ENCODE results near the gene MRPS23. TPM values are rescaled to one million over a fixed set of nuclear protein-coding genes. Genes with fewer than 3 reads are reported as not detected.

The MRPS23 gene
- total and polyA plus RNA-seq, 2 experiments from 2014 or later: 53.2 to 74.5 TPM

DNA sequence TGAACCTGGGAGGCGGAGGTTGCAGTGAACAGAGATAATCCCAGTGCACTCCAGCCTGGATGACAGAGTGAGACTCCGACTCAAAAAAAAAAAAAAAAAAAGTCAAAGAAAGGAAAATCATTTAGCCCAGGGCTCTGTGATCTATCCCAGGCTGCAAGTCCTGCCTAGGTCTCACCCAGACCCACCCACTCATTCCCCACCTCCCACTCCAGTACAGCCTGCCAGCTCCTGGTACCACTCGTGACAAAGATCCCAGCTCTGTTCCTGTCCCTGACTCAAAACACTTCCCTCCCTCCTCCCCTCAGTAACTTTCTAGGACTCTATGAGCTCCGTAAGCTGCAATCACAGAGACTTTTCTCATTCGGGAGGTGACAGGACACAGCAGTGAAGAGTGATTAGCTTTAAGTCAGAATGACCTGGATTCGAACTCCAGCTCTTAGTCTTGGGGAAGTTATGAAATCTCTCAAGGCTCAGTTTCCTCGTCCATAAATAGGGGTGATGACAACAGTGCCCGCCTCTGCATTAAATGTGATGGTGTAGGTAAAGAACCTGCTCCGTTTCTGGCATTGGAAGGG is 28.0 kb upstream of the MRPS23 start:
- peaks cover 14% of the 10 kb centered on the region; the same call in 1 of the 2 replicates for H3K27me3 ChIP-seq (ENCODE audit: insufficient read depth)
- Mint-ChIP-seq H3K4me3 (no peak overlapping the region), H3K36me3 (ENCODE audit: low read depth) (peaks cover 9% of the 10 kb centered on the region), H3K27ac (no peak overlapping the region; the same call in 1 of the 2 replicates), H3K27me3 (ENCODE audit: insufficient read depth, low read depth, poor library complexity) (peaks cover 26% of the 10 kb centered on the region), H3K9me3 (peaks cover 8% of the 10 kb centered on the region; the same call in 2 of the 3 replicates), H3K4me1 (peaks cover 82% of the 10 kb centered on the region)
- no peak for DNase-seq (ENCODE audit: low spot score)
- H3K4me3 ChIP-seq: no peak overlapping the region
- no peak overlapping the region for H3K4me2 ChIP-seq
- H3K36me3 ChIP-seq (ENCODE audit: insufficient read depth): no peaks in the 10 kb centered on the region; the same call in 1 of the 2 replicates
- H3K79me2 ChIP-seq (replicated peaks; ENCODE audit: insufficient read depth): no peaks in the 10 kb centered on the region
- no peak overlapping the region for H2AFZ ChIP-seq
- TF ChIP-seq ZNF114 (CRISPR knock-in tag; IDR thresholded peaks at IDR 0.05): no peak
- TF ChIP-seq JUNB (IDR thresholded peaks at IDR 0.05; ENCODE audit: unreplicated experiment): no peak
- TF ChIP-seq, protein P1, sequence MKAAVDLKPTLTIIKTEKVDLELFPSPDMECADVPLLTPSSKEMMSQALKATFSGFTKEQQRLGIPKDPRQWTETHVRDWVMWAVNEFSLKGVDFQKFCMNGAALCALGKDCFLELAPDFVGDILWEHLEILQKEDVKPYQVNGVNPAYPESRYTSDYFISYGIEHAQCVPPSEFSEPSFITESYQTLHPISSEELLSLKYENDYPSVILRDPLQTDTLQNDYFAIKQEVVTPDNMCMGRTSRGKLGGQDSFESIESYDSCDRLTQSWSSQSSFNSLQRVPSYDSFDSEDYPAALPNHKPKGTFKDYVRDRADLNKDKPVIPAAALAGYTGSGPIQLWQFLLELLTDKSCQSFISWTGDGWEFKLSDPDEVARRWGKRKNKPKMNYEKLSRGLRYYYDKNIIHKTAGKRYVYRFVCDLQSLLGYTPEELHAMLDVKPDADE (IDR thresholded peaks at IDR 0.05): no peak
- no peak for TF ChIP-seq POLR2AphosphoS5 (IDR thresholded peaks at IDR 0.05; ENCODE audit: low read depth)
- TF ChIP-seq NANOG (IDR thresholded peaks at IDR 0.05; ENCODE audit: borderline replicate concordance): no peak
- TF ChIP-seq EZH2 (IDR thresholded peaks at IDR 0.05; ENCODE audit: low read depth, unreplicated experiment): no peak
- no peak for TF ChIP-seq ZNF331 (CRISPR knock-in tag; IDR thresholded peaks at IDR 0.05; ENCODE audit: low read depth)
- no peak for TF ChIP-seq EZH2phosphoT487 (IDR thresholded peaks at IDR 0.05; ENCODE audit: unreplicated experiment)
- TF ChIP-seq CREB1 (CRISPR knock-in tag; IDR thresholded peaks at IDR 0.05; ENCODE audit: low read depth): no peak
- TF ChIP-seq, protein P2, sequence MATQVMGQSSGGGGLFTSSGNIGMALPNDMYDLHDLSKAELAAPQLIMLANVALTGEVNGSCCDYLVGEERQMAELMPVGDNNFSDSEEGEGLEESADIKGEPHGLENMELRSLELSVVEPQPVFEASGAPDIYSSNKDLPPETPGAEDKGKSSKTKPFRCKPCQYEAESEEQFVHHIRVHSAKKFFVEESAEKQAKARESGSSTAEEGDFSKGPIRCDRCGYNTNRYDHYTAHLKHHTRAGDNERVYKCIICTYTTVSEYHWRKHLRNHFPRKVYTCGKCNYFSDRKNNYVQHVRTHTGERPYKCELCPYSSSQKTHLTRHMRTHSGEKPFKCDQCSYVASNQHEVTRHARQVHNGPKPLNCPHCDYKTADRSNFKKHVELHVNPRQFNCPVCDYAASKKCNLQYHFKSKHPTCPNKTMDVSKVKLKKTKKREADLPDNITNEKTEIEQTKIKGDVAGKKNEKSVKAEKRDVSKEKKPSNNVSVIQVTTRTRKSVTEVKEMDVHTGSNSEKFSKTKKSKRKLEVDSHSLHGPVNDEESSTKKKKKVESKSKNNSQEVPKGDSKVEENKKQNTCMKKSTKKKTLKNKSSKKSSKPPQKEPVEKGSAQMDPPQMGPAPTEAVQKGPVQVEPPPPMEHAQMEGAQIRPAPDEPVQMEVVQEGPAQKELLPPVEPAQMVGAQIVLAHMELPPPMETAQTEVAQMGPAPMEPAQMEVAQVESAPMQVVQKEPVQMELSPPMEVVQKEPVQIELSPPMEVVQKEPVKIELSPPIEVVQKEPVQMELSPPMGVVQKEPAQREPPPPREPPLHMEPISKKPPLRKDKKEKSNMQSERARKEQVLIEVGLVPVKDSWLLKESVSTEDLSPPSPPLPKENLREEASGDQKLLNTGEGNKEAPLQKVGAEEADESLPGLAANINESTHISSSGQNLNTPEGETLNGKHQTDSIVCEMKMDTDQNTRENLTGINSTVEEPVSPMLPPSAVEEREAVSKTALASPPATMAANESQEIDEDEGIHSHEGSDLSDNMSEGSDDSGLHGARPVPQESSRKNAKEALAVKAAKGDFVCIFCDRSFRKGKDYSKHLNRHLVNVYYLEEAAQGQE (IDR thresholded peaks at IDR 0.05; ENCODE audit: unreplicated experiment): no peak
- TF ChIP-seq, protein P3, sequence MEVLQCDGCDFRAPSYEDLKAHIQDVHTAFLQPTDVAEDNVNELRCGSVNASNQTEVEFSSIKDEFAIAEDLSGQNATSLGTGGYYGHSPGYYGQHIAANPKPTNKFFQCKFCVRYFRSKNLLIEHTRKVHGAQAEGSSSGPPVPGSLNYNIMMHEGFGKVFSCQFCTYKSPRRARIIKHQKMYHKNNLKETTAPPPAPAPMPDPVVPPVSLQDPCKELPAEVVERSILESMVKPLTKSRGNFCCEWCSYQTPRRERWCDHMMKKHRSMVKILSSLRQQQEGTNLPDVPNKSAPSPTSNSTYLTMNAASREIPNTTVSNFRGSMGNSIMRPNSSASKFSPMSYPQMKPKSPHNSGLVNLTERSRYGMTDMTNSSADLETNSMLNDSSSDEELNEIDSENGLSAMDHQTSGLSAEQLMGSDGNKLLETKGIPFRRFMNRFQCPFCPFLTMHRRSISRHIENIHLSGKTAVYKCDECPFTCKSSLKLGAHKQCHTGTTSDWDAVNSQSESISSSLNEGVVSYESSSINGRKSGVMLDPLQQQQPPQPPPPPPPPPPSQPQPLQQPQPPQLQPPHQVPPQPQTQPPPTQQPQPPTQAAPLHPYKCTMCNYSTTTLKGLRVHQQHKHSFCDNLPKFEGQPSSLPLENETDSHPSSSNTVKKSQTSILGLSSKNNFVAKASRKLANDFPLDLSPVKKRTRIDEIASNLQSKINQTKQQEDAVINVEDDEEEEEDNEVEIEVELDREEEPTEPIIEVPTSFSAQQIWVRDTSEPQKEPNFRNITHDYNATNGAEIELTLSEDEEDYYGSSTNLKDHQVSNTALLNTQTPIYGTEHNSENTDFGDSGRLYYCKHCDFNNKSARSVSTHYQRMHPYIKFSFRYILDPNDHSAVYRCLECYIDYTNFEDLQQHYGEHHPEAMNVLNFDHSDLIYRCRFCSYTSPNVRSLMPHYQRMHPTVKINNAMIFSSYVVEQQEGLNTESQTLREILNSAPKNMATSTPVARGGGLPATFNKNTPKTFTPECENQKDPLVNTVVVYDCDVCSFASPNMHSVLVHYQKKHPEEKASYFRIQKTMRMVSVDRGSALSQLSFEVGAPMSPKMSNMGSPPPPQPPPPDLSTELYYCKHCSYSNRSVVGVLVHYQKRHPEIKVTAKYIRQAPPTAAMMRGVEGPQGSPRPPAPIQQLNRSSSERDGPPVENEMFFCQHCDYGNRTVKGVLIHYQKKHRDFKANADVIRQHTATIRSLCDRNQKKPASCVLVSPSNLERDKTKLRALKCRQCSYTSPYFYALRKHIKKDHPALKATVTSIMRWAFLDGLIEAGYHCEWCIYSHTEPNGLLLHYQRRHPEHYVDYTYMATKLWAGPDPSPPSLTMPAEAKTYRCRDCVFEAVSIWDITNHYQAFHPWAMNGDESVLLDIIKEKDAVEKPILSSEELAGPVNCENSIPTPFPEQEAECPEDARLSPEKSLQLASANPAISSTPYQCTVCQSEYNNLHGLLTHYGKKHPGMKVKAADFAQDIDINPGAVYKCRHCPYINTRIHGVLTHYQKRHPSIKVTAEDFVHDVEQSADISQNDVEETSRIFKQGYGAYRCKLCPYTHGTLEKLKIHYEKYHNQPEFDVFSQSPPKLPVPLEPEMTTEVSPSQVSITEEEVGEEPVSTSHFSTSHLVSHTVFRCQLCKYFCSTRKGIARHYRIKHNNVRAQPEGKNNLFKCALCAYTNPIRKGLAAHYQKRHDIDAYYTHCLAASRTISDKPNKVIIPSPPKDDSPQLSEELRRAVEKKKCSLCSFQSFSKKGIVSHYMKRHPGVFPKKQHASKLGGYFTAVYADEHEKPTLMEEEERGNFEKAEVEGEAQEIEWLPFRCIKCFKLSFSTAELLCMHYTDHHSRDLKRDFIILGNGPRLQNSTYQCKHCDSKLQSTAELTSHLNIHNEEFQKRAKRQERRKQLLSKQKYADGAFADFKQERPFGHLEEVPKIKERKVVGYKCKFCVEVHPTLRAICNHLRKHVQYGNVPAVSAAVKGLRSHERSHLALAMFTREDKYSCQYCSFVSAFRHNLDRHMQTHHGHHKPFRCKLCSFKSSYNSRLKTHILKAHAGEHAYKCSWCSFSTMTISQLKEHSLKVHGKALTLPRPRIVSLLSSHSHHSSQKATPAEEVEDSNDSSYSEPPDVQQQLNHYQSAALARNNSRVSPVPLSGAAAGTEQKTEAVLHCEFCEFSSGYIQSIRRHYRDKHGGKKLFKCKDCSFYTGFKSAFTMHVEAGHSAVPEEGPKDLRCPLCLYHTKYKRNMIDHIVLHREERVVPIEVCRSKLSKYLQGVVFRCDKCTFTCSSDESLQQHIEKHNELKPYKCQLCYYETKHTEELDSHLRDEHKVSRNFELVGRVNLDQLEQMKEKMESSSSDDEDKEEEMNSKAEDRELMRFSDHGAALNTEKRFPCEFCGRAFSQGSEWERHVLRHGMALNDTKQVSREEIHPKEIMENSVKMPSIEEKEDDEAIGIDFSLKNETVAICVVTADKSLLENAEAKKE (CRISPR knock-in tag; IDR thresholded peaks at IDR 0.05): no peak
- no peak for TF ChIP-seq STAT1 (IDR thresholded peaks at IDR 0.05; ENCODE audit: unreplicated experiment)
- TF ChIP-seq, protein P4, sequence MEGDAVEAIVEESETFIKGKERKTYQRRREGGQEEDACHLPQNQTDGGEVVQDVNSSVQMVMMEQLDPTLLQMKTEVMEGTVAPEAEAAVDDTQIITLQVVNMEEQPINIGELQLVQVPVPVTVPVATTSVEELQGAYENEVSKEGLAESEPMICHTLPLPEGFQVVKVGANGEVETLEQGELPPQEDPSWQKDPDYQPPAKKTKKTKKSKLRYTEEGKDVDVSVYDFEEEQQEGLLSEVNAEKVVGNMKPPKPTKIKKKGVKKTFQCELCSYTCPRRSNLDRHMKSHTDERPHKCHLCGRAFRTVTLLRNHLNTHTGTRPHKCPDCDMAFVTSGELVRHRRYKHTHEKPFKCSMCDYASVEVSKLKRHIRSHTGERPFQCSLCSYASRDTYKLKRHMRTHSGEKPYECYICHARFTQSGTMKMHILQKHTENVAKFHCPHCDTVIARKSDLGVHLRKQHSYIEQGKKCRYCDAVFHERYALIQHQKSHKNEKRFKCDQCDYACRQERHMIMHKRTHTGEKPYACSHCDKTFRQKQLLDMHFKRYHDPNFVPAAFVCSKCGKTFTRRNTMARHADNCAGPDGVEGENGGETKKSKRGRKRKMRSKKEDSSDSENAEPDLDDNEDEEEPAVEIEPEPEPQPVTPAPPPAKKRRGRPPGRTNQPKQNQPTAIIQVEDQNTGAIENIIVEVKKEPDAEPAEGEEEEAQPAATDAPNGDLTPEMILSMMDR (conservative IDR thresholded peaks at IDR 0.05; ENCODE audit: low read depth in 2 of 2): no peak
- H3F3A ChIP-seq (replicated peaks; ENCODE audit: low read depth): peaks cover 28% of the 10 kb centered on the region; the same call in 1 of the 2 replicates
- H3K27ac ChIP-seq (ENCODE audit: low read depth): no peak overlapping the region
- peaks cover 65% of the 10 kb centered on the region for H3K4me1 ChIP-seq (ENCODE audit: insufficient read depth)
- H4K20me1 ChIP-seq (replicated peaks; ENCODE audit: insufficient read depth): no peaks in the 10 kb centered on the region
- H3K9me2 ChIP-seq (ENCODE audit: insufficient read depth): no peaks in the 10 kb centered on the region
- ATAC-seq: no peak
